Duodenal mucosa (tissue), 2 donors: ENCODE measurements around the gene PRKG1.

Source experiments
- H3K27ac ChIP-seq: one replicate; pipeline ENCODE4 v1.7.0; 2013; ENCODE audit warnings: low read depth, low read length
- H3K27me3 ChIP-seq, 2 donors: one replicate each; pipeline ENCODE4 v1.7.0; 2013; ENCODE audit warnings: low read length in 2 of 2, control low read depth in 1 of 2; ENCODE audit not compliant: insufficient read depth in 2 of 2, control insufficient read depth in 1 of 2
- H3K36me3 ChIP-seq, 2 donors: one replicate each; pipeline ENCODE4 v1.7.0; 2013; ENCODE audit warnings: low read length in 2 of 2, control low read depth in 1 of 2; ENCODE audit not compliant: insufficient read depth in 2 of 2, control insufficient read depth in 1 of 2
- H3K4me1 ChIP-seq, 2 donors: one replicate each; pipeline ENCODE4 v1.7.0; 2013; ENCODE audit warnings: low read length in 2 of 2, control low read depth in 1 of 2; ENCODE audit not compliant: insufficient read depth in 2 of 2, control insufficient read depth in 1 of 2
- H3K4me3 ChIP-seq, 2 donors: one replicate each; pipeline ENCODE4 v1.7.0; 2013; ENCODE audit warnings: low read length in 2 of 2, low read depth in 1 of 2
- H3K9ac ChIP-seq, 2 donors: one replicate each; pipeline ENCODE4 v1.7.0; 2013; ENCODE audit warnings: low read length in 2 of 2, low read depth in 1 of 2
- H3K9me3 ChIP-seq, 2 donors: one replicate each; pipeline ENCODE4 v1.7.0; 2013; ENCODE audit warnings: low read length in 2 of 2, control low read depth in 1 of 2; ENCODE audit not compliant: control insufficient read depth in 1 of 2

PRKG1 gene

GRCh38 chr10:51892965-51893658 is 818.8 kb downstream of the PRKG1 start:
- no peak overlapping the region for H3K27ac ChIP-seq
- no peaks in the 10 kb centered on the region for H3K9me3 ChIP-seq
- H3K4me1 ChIP-seq: no peaks in the 10 kb centered on the region
- H3K9ac ChIP-seq: no peak overlapping the region
- H3K27me3 ChIP-seq: no peaks in the 10 kb centered on the region
- H3K4me3 ChIP-seq: no peak overlapping the region
- H3K36me3 ChIP-seq: no peaks in the 10 kb centered on the region

GRCh38 chr10:51894771-51895578 is 820.7 kb downstream of the PRKG1 start:
- no peaks in the 10 kb centered on the region for H3K36me3 ChIP-seq
- H3K4me1 ChIP-seq: no peaks in the 10 kb centered on the region
- H3K27ac ChIP-seq: no peak overlapping the region
- no peak overlapping the region for H3K9ac ChIP-seq
- H3K27me3 ChIP-seq: no peaks in the 10 kb centered on the region
- H3K9me3 ChIP-seq: no peaks in the 10 kb centered on the region
- no peak overlapping the region for H3K4me3 ChIP-seq

GRCh38 chr10:51896849-51897248 is 822.6 kb downstream of the PRKG1 start:
- no peak overlapping the region for H3K27ac ChIP-seq
- H3K9me3 ChIP-seq: no peaks in the 10 kb centered on the region
- H3K36me3 ChIP-seq: no peaks in the 10 kb centered on the region
- H3K9ac ChIP-seq: no peak overlapping the region
- no peaks in the 10 kb centered on the region for H3K4me1 ChIP-seq
- H3K27me3 ChIP-seq: no peaks in the 10 kb centered on the region
- no peak overlapping the region for H3K4me3 ChIP-seq

- Histone ChIP-seq H3K4me3 (no peak overlapping the region), H3K27me3 (no peaks in the 10 kb centered on the region), H3K4me1 (no peaks in the 10 kb centered on the region), H3K9me3 (no peaks in the 10 kb centered on the region), H3K27ac (no peak overlapping the region), H3K9ac (no peak overlapping the region), H3K36me3 (no peaks in the 10 kb centered on the region)
These were observed 823.3 kb downstream of the PRKG1 start for GRCh38 chr10:51897560-51897959.

GRCh38 chr10:51900180-51900579 is 825.9 kb downstream of the PRKG1 start:
- Histone ChIP-seq H3K36me3 (no peaks in the 10 kb centered on the region), H3K27me3 (no peaks in the 10 kb centered on the region), H3K9me3 (no peaks in the 10 kb centered on the region), H3K27ac (no peak overlapping the region), H3K9ac (no peak overlapping the region), H3K4me1 (no peaks in the 10 kb centered on the region), H3K4me3 (no peak overlapping the region)

GRCh38 chr10:51903675-51904074 is 829.4 kb downstream of the PRKG1 start:
- Histone ChIP-seq H3K36me3 (no peaks in the 10 kb centered on the region), H3K27me3 (no peaks in the 10 kb centered on the region), H3K27ac (no peak overlapping the region), H3K4me3 (no peak overlapping the region), H3K9me3 (no peaks in the 10 kb centered on the region), H3K4me1 (no peaks in the 10 kb centered on the region), H3K9ac (no peak overlapping the region)

GRCh38 chr10:51905032-51905431 is 830.7 kb downstream of the PRKG1 start:
- H3K27me3 ChIP-seq: no peaks in the 10 kb centered on the region
- H3K9me3 ChIP-seq: no peaks in the 10 kb centered on the region
- H3K27ac ChIP-seq: no peak overlapping the region
- H3K36me3 ChIP-seq: no peaks in the 10 kb centered on the region
- no peak overlapping the region for H3K4me3 ChIP-seq
- no peak overlapping the region for H3K9ac ChIP-seq
- H3K4me1 ChIP-seq: no peaks in the 10 kb centered on the region

- no peaks in the 10 kb centered on the region for H3K36me3 ChIP-seq
- H3K9me3 ChIP-seq: no peaks in the 10 kb centered on the region
- H3K4me1 ChIP-seq: no peaks in the 10 kb centered on the region
- no peak overlapping the region for H3K9ac ChIP-seq
- H3K4me3 ChIP-seq: no peak overlapping the region
- no peak overlapping the region for H3K27ac ChIP-seq
- no peaks in the 10 kb centered on the region for H3K27me3 ChIP-seq
These were observed 833.1 kb downstream of the PRKG1 start for GRCh38 chr10:51907361-51907760.

- no peak overlapping the region for H3K27ac ChIP-seq
- no peak overlapping the region for H3K9ac ChIP-seq
- H3K4me1 ChIP-seq: no peaks in the 10 kb centered on the region
- H3K27me3 ChIP-seq: no peaks in the 10 kb centered on the region
- H3K36me3 ChIP-seq: no peaks in the 10 kb centered on the region
- H3K4me3 ChIP-seq: no peak overlapping the region
- H3K9me3 ChIP-seq: no peaks in the 10 kb centered on the region
These were observed 835.9 kb downstream of the PRKG1 start for GRCh38 chr10:51910189-51910588.

- H3K27me3 ChIP-seq: no peaks in the 10 kb centered on the region
- no peak overlapping the region for H3K4me3 ChIP-seq
- H3K36me3 ChIP-seq: no peaks in the 10 kb centered on the region
- H3K27ac ChIP-seq: no peak overlapping the region
- no peaks in the 10 kb centered on the region for H3K4me1 ChIP-seq
- H3K9ac ChIP-seq: no peak overlapping the region
- H3K9me3 ChIP-seq: no peaks in the 10 kb centered on the region
These were observed 836.3 kb downstream of the PRKG1 start for GRCh38 chr10:51910596-51910995.
